Suprapubic skin (tissue), 3 donors: Measurements from ENCODE around the gene MAPK8IP2.

ENCODE experiments used
- CTCF ChIP-seq, 2 donors: fragments of 200-600 bp in 1 of 2; fragments of 450-650 bp in 1 of 2; sonication (generic) in 1 of 2; IDR thresholded peaks; one replicate each; pipeline ENCODE4 v1.5.1; 2016 to 2019; ENCODE audit warnings: antibody characterized with exemption in 2 of 2, mild to moderate bottlenecking in 1 of 2, moderate library complexity in 1 of 2
- EP300 ChIP-seq: sonication (generic); formaldehyde crosslinking; IDR thresholded peaks from one replicate; pipeline ENCODE4 v1.6.1; 2017; ENCODE audit warnings: antibody characterized with exemption

GRCh38 chr22:50601669-50602337 lies 1.2 kb downstream of the MAPK8IP2 start:
- TF ChIP-seq CTCF (IDR thresholded peaks at IDR 0.05) = no peak
- no peak for TF ChIP-seq EP300
